ENCODE data around the gene SNX6. TPM values are rescaled to one million over a fixed set of nuclear protein-coding genes. Genes with fewer than 3 reads are reported as not detected.

The SNX6 gene
- total RNA-seq, 1 experiment from 2014 or later, result 69.3 TPM

DNA sequence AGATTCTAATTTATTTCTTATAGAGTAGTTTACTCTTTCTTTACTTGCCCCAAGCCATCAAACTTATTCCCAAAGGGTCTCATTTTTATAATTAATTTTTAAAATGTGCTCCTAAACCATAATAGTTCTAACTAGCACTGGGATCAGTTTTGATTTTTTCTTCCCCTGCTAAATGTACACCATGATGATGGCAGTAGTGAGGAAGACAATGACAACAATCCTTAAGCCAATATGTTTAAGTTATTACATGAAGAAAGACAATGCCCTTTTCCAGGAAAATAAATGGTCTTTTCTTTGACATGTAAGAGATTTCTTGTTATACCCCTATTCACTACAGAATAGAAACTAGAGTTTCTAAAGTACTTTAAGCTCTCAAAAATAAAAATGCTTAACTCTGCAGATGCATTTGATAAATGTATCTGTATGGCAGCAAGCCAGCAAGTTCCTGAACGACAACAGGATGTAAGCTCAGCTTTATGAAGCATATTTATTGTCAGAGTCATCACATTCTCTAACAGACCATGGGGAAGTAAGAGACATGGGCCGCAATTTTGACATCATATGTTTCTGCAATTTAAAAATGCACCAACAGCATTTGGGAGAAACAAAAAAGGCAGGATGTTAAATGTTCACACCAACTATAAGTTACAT, 36.0 kb upstream of the SNX6 start:
- Mint-ChIP-seq H3K9me3 (no peaks in the 10 kb centered on the region; a peak in 1 of 5 replicates), H3K4me3 (no peak overlapping the region), H3K27me3 (ENCODE audit: low read depth) (no peaks in the 10 kb centered on the region; the same call in 1 of the 2 replicates), H3K36me3 (ENCODE audit: insufficient read depth in 1 of 3, low read depth in 3 of 3) (no peaks in the 10 kb centered on the region), H3K4me1 (no peaks in the 10 kb centered on the region), H3K27ac (no peak overlapping the region)
- no peak overlapping the region for H2AFZ ChIP-seq (ENCODE audit: low read length)
- no peaks in the 10 kb centered on the region for H4K20me1 ChIP-seq (ENCODE audit: control insufficient read depth, insufficient read depth, insufficient read length)
- no peak overlapping the region for H3T11ph ChIP-seq (ENCODE audit: low read length)
- H2BK5ac ChIP-seq (ENCODE audit: insufficient read length, low read length), result no peak overlapping the region
- no peak overlapping the region for H2BK20ac ChIP-seq (ENCODE audit: low read depth, low read length, poor library complexity, severe bottlenecking)
- no peak for DNase-seq
- H2BK120ac ChIP-seq (ENCODE audit: low read depth, low read length, poor library complexity, severe bottlenecking), result no peak overlapping the region
- no peaks in the 10 kb centered on the region for H3K23me2 ChIP-seq (ENCODE audit: insufficient read length, low read depth, low read length, poor library complexity, severe bottlenecking)
- no peak overlapping the region for H4K8ac ChIP-seq (replicated peaks; ENCODE audit: insufficient read length, low read depth, low read length)
- TF ChIP-seq, protein P1, sequence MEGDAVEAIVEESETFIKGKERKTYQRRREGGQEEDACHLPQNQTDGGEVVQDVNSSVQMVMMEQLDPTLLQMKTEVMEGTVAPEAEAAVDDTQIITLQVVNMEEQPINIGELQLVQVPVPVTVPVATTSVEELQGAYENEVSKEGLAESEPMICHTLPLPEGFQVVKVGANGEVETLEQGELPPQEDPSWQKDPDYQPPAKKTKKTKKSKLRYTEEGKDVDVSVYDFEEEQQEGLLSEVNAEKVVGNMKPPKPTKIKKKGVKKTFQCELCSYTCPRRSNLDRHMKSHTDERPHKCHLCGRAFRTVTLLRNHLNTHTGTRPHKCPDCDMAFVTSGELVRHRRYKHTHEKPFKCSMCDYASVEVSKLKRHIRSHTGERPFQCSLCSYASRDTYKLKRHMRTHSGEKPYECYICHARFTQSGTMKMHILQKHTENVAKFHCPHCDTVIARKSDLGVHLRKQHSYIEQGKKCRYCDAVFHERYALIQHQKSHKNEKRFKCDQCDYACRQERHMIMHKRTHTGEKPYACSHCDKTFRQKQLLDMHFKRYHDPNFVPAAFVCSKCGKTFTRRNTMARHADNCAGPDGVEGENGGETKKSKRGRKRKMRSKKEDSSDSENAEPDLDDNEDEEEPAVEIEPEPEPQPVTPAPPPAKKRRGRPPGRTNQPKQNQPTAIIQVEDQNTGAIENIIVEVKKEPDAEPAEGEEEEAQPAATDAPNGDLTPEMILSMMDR (conservative IDR thresholded peaks at IDR 0.05), result no peak
- no peak overlapping the region for H2BK15ac ChIP-seq (ENCODE audit: low read depth, low read length)
- WGBS (ENCODE audit: extremely low coverage, insufficient read length, low lambda C conversion rate), result no CpG with 5 or more reads among the region's 2 CpGs
- H3K18ac ChIP-seq (ENCODE audit: insufficient read length, low read depth, low read length), result no peak overlapping the region
- H3K27ac ChIP-seq (ENCODE audit: insufficient read length, low read depth, low read length), result no peak overlapping the region
- H3K23ac ChIP-seq (ENCODE audit: insufficient read length, low read depth, low read length), result no peak overlapping the region
- no peak overlapping the region for H2AK5ac ChIP-seq (ENCODE audit: insufficient read length, low read length)
- H3K27me3 ChIP-seq (ENCODE audit: insufficient read depth, low read length), result no peaks in the 10 kb centered on the region
- no peak overlapping the region for H4K5ac ChIP-seq (ENCODE audit: insufficient read length, low read depth, low read length)
- H3K4me2 ChIP-seq (ENCODE audit: insufficient read depth, insufficient read length, low read length), result no peak overlapping the region
- H3K79me1 ChIP-seq (ENCODE audit: insufficient read depth, low read depth, low read length, poor library complexity, severe bottlenecking), result no peaks in the 10 kb centered on the region
- H3K79me2 ChIP-seq (ENCODE audit: insufficient read depth, low read length), result no peaks in the 10 kb centered on the region
- no peak overlapping the region for H3K14ac ChIP-seq (ENCODE audit: insufficient read depth, low read length)
- no peaks in the 10 kb centered on the region for H3K9me3 ChIP-seq (ENCODE audit: control insufficient read depth, low read depth, low read length)
- no peak overlapping the region for H3K4ac ChIP-seq (ENCODE audit: low read depth, low read length)
- H4K91ac ChIP-seq (ENCODE audit: insufficient read length, low read depth, low read length), result no peak overlapping the region
- no peak overlapping the region for H3K9ac ChIP-seq (ENCODE audit: extremely low read depth, insufficient read length, low read length)
- H3K4me1 ChIP-seq (ENCODE audit: insufficient read depth, low read length), result no peaks in the 10 kb centered on the region
- no peak overlapping the region for H2BK12ac ChIP-seq (ENCODE audit: insufficient read length, low read depth, low read length)
- no peak overlapping the region for H3K56ac ChIP-seq (ENCODE audit: insufficient read length, low read depth, low read length)

Measured in H9 (cell line).